Measurements from ENCODE around the gene UGT2B7. TPM values are rescaled to one million over a fixed set of nuclear protein-coding genes. Genes with fewer than 3 reads are reported as not detected.

Gene UGT2B7
- total RNA-seq, 1 experiment from 2014 or later, result not detected

- no peak overlapping the region for H3K4me3 Mint-ChIP-seq (ENCODE audit: unreplicated experiment)
- DNase-seq (ENCODE audit: unreplicated experiment), result peak; percentile 63
- BruUV-seq (replicated peaks), result no TSS peak
- H3K4me1 Mint-ChIP-seq (ENCODE audit: insufficient read depth, unreplicated experiment), result no peaks in the 10 kb centered on the region
- no peaks in the 10 kb centered on the region for H3K36me3 Mint-ChIP-seq (ENCODE audit: insufficient read depth, unreplicated experiment)
- no peaks in the 10 kb centered on the region for H3K9me3 Mint-ChIP-seq (ENCODE audit: unreplicated experiment)
- intact Hi-C loops (cut with micrococcal nuclease), result no loop called here
- H3K27ac Mint-ChIP-seq (ENCODE audit: low read depth, unreplicated experiment), result peak overlapping the region; percentile 75
- no peak for TF ChIP-seq CTCF (IDR thresholded peaks at IDR 0.05; ENCODE audit: unreplicated experiment)
- H3K27me3 Mint-ChIP-seq (ENCODE audit: insufficient read depth, unreplicated experiment), result no peaks in the 10 kb centered on the region
- ChIA-PET CTCF (interaction anchor here (0.6 kb wide), 2 partner anchors 264 to 369 kb away, joined by 4 to 5 read pairs; no protein-coding TSS in a partner anchor), POLR2A (interaction anchor here (1.9 kb wide), 1 partner anchor 43 kb away, joined by 4 read pairs; no protein-coding TSS in a partner anchor)
Measured at GRCh38 chr4:69054578-69055200, 41.6 kb upstream of the UGT2B7 start.

GRCh38 chr4:69056150-69056549 lies 40.1 kb upstream of the UGT2B7 start:
- no peak for TF ChIP-seq CTCF (IDR thresholded peaks at IDR 0.05; ENCODE audit: unreplicated experiment)
- no TSS peak for BruUV-seq (replicated peaks)
- Mint-ChIP-seq H3K4me1 (ENCODE audit: insufficient read depth, unreplicated experiment) (no peaks in the 10 kb centered on the region), H3K9me3 (ENCODE audit: unreplicated experiment) (no peaks in the 10 kb centered on the region), H3K27me3 (ENCODE audit: insufficient read depth, unreplicated experiment) (no peaks in the 10 kb centered on the region), H3K36me3 (ENCODE audit: insufficient read depth, unreplicated experiment) (no peaks in the 10 kb centered on the region), H3K4me3 (ENCODE audit: unreplicated experiment) (no peak overlapping the region), H3K27ac (ENCODE audit: low read depth, unreplicated experiment) (no peak overlapping the region)
- POLR2A ChIA-PET, result interaction anchor here (1.9 kb wide), 1 partner anchor 41 kb away, joined by 4 read pairs; no protein-coding TSS in a partner anchor
- intact Hi-C loops (cut with micrococcal nuclease), result no loop called here
- DNase-seq (ENCODE audit: unreplicated experiment), result no peak
- CTCF ChIA-PET, result interaction anchor here (1.0 kb wide), 1 partner anchor 15 kb away, joined by 3 read pairs; no protein-coding TSS in a partner anchor

- Mint-ChIP-seq H3K27ac (ENCODE audit: low read depth, unreplicated experiment) (no peak overlapping the region), H3K27me3 (ENCODE audit: insufficient read depth, unreplicated experiment) (no peaks in the 10 kb centered on the region), H3K9me3 (ENCODE audit: unreplicated experiment) (no peaks in the 10 kb centered on the region), H3K4me3 (ENCODE audit: unreplicated experiment) (no peak overlapping the region), H3K36me3 (ENCODE audit: insufficient read depth, unreplicated experiment) (no peaks in the 10 kb centered on the region), H3K4me1 (ENCODE audit: insufficient read depth, unreplicated experiment) (no peaks in the 10 kb centered on the region)
- no peak for DNase-seq (ENCODE audit: unreplicated experiment)
- no TSS peak for BruUV-seq (replicated peaks)
- intact Hi-C loops (cut with micrococcal nuclease), result no loop called here
- POLR2A ChIA-PET, result interaction anchor here (1.9 kb wide), 1 partner anchor 41 kb away, joined by 4 read pairs; no protein-coding TSS in a partner anchor
- TF ChIP-seq CTCF (IDR thresholded peaks at IDR 0.05; ENCODE audit: unreplicated experiment), result no peak
- CTCF ChIA-PET, result no interaction called here
Measured at GRCh38 chr4:69056921-69057550, 39.2 kb upstream of the UGT2B7 start.

GRCh38 chr4:69057620-69058409 lies 38.5 kb upstream of the UGT2B7 start:
- TF ChIP-seq CTCF (IDR thresholded peaks at IDR 0.05; ENCODE audit: unreplicated experiment), result no peak
- DNase-seq (ENCODE audit: unreplicated experiment), result no peak
- no peaks in the 10 kb centered on the region for H3K4me1 Mint-ChIP-seq (ENCODE audit: insufficient read depth, unreplicated experiment)
- H3K27me3 Mint-ChIP-seq (ENCODE audit: insufficient read depth, unreplicated experiment), result no peaks in the 10 kb centered on the region
- no peaks in the 10 kb centered on the region for H3K36me3 Mint-ChIP-seq (ENCODE audit: insufficient read depth, unreplicated experiment)
- ChIA-PET POLR2A (no interaction called here), CTCF (interaction anchor here (0.6 kb wide), 1 partner anchor 39 kb away, joined by 3 read pairs; no protein-coding TSS in a partner anchor)
- H3K9me3 Mint-ChIP-seq (ENCODE audit: unreplicated experiment), result no peaks in the 10 kb centered on the region
- no peak overlapping the region for H3K27ac Mint-ChIP-seq (ENCODE audit: low read depth, unreplicated experiment)
- intact Hi-C loops (cut with micrococcal nuclease), result no loop called here
- H3K4me3 Mint-ChIP-seq (ENCODE audit: unreplicated experiment), result no peak overlapping the region
- BruUV-seq (replicated peaks), result no TSS peak
